CD4-positive, alpha-beta T cell treated with Interleukin-2 at 100 ng/mL for 4 hours (primary cell): ENCODE results near the gene SV2A.
"Not testable (repeated sequence)": the region's sequence is repeated elsewhere in the genome, so short reads cannot be mapped to it uniquely, and the experiment has no call there.

Experiments used
- DNase-seq: peaks from one replicate; pipeline ENCODE4 v3.0.0-alpha.2; 2020; ENCODE audit warnings: low spot score

The SV2A gene

DNA sequence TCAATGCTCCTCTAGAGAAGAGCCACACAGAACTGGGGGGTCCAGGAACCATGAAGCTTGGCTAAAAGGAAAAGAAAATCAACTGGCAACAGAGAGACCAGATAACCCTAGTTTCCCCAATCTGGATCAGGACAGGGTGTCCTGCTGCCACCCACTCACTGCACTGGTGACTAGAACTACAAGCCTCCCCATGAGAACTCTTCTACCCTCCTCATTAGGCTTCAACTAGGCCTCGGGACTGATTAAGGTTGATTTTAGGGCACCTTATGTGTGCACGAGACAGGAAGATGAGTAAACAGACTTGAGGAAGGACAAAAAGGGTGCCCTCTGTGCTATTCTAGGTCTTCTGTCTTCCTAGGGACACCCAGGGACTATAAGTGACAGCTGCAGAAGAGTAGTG, 12.2 kb upstream of the SV2A start:
- no peak for DNase-seq

- DNase-seq: no peak
These were observed 10.7 kb upstream of the SV2A start for GRCh38 chr1:149928401-149928724.

- DNase-seq: peak; percentile 94
These were observed 10.1 kb upstream of the SV2A start, which contains the start of gene SF3B4 for GRCh38 chr1:149927563-149928400. Gene SF3B4, minus strand, starts transcription at chr1:149927803. Its CDS starts 44 bp downstream, at chr1:149927759.

DNA sequence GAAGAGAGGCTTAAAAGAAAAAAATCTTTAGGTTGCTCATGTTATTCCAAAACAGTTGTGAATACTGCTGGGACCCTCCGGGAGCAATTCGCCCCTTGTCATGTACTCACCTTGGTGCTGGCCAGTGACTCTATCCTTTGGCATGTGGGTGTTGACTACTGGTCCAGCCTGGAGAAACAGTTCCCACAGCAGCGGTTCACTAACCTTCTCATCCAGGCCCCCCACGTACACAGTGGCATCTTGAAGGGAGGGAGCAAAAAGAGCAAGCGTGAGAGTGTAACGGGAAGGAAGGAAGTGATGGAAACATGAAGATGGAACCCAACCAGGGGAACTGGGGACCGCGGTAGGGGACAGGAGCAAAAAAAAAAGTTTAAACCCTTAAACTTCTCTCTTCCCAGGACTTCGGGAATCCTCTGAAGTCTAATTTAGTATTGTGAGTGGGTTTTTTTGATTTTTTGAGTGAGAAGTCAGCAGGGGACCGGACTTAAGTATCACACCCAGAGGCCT, 9.5 kb upstream of the SV2A start:
- DNase-seq: no peak

DNA sequence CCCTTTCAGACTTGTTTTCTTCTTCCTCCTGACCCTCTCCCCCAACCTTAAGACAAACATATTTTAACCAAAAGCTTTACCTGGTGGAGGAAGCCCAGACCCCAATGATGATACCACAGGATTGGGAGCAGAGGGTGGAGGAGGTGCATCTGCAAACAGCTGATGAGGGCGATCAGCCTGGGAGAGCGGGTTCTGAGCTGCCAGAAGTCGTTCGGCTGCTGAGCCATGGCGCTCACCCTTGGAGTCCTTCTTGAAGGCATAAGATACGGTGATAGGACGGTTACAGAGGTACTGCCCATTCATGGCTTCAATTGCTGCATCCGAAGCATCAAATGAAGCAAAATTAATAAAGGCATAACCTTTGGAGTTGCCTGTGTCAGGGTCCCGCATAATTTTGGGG, 8.7 kb upstream of the SV2A start:
- no peak for DNase-seq

DNA sequence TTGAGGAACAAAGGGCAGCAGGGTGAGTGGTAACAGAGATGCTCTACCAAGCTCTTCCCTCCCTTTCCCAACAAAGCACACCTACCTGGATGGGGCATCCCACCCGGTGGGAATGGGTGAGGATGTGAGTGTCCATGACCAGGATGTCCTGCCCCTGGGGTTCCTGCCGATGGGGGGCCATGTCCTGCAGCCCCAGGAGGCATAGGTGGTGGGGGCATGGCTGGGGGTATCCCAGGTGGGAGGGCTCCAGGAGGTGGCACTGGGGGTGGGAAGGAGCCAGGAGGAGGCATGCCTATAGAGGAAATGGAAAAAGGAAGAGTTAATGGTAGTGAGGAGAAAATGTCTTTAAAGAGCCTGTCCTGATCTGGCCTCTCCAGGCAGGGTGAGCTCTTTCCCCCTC, 8.1 kb upstream of the SV2A start:
- no peak for DNase-seq

GRCh38 chr1:149925345-149925744, 7.7 kb upstream of the SV2A start:
- no peak for DNase-seq

DNA sequence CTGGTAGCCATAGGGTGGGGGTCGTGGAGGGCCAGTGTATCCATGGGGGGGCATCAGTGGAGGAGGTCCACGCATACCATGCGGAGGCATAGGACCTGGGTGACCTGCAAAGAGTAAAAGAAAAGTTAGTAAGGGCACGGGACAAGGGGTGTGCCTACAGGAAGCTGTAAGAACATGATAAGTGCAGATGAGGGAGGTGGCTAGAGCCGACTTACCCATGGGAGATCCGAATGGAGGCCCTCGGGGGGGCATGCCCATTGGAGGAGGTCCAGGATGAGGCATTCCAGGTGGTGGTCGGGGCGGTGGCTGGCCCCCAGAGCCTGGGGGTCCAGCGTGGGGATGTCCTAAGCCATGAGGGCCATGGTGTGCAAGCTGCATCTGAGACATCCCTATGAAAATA, 6.0 kb upstream of the SV2A start:
- no peak for DNase-seq

- DNase-seq: no peak
These were observed 769 bp downstream of the SV2A start for GRCh38 chr1:149916898-149917252.

GRCh38 chr1:149916193-149916897, 1.3 kb downstream of the SV2A start:
- no peak for DNase-seq

GRCh38 chr1:149915429-149916192, 2.0 kb downstream of the SV2A start:
- no peak for DNase-seq

DNA sequence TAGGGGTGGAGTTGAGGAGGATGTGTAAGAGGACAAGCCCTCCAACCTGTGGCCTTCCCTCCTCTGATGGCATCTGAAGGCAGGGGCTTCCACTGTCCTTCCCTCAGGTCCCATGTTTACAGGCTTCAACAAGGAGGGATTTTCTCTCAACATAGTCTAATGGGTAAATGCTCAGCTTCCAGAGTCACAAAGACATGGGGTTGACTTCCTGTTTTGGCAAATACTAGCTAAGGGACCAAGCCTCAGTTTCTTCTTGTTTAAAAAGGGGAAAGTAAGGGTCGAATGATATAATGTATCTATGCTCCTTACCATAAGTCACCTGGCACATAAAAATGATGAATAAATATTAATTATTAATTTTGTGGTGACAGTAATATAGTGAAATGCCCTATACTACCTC, 3.1 kb downstream of the SV2A start:
- DNase-seq: no peak

DNA sequence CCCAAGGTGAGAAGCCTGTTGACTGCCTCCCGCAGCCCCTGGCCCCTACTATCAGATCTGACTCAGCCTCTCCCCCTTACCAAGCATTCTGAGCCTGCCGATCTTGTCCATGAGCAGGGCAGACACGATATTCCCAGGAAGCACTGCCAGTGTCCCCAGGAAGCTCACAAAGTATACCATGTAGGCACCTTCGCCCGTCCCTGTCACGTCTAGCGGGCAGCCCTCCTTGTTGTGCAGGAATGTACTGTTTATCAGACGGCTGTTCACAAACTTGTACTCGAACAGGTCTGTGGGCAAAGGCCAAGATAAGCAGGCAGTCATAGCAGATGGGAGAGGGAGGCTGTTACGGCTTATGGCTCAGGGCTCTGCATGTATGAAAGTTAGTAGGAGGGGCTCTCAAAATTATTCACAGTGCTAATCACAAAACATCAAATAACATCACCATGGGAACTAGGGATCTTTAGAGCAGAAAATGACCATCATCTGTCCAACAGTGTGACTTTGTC, 11.0 kb downstream of the SV2A start:
- DNase-seq: no peak

DNA sequence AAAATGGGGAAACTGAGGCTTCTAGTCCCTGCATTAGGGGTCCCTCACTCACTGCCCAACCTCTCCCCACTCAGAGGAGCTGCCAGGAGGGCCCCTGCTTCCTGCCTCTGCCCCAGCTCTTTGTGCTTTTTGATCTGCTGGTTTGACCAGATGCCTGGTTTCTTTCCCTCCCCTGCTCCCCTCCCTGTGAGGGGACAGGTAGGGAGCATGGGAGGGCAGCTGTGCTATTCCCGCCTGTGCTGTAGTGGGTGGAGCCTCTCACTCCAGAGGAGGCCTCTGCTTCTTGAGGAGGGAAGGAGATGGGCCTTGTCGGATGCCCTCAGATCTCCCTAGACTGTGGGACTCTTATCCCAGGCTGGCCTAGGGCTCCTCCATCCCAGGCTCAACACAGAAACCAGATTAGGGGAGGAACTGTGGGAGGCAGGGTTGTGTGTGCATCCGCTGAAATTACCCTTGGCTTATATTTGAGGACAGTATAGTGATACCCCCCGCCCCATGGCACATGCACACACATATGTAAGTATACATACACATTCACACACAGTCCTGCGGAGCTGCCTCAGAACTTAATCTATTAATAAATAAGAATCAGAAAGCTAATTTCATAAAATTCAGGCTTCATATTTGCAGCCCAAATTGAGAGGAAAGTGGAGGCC, 13.7 kb downstream of the SV2A start:
- no peak for DNase-seq

DNA sequence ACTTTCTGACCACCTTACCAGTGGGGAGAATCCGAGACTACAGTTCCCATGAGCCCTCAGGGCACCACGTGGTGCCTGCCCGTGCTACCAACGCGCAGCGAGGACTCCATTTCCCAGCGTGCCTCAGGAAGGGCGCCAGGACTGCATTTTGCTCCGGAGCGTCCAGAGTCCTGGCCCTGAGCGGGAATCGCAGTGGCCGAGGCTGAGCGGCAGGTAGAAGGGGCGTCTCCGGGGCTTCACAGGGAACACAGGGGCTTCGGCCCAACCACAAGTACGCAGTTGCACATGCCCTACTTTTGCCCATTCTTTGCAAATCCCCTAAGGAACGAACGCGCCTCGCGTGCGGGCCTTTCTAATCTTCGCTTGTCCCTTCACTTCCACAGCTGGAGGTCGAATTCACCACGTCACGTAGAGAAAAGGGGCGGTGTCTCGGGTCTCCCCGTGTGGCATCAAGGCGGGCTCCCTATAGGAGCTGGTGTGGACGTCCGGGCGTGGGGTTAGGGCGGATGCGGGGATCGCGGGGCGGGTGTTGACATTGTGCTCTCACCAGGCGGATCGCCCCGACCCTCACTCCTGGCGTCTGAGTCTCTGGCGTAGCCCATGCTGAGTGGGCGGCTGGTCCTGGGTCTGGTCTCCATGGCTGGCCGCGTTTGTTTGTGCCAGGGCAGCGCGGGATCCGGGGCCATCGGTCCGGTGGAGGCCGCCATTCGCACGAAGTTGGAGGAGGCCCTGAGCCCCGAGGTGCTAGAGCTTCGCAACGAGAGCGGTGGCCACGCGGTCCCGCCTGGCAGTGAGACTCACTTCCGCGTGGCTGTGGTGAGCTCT, 18.0 kb downstream of the SV2A start, which contains the start of gene BOLA1:
BOLA1 (plus strand) TSS at position 109 of the 825 bp plus-strand sequence; CDS start at position 601, 492 bp downstream.
- DNase-seq: peak; percentile 82

DNA sequence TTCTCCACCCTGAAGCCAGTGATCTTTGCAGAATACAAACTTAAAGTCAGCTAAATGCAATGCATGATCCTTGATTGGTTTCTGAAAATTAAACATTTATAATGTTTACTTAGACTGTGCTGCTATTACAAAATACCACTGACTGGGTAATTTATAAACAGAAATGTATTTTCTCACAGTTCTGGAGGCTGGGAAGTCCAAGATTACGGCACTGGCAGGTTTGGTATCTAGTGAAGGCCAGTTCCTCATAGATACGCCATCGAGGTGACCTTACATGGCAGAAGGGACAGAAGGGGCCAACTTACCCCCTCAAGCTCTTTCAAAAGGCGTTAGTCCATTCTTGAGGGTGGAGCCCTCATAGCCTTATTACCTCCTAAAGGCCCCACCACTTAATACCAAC, 21.1 kb downstream of the SV2A start:
- no peak for DNase-seq

- no peak for DNase-seq
These were observed 28.7 kb downstream of the SV2A start for GRCh38 chr1:149888999-149889289.

DNA sequence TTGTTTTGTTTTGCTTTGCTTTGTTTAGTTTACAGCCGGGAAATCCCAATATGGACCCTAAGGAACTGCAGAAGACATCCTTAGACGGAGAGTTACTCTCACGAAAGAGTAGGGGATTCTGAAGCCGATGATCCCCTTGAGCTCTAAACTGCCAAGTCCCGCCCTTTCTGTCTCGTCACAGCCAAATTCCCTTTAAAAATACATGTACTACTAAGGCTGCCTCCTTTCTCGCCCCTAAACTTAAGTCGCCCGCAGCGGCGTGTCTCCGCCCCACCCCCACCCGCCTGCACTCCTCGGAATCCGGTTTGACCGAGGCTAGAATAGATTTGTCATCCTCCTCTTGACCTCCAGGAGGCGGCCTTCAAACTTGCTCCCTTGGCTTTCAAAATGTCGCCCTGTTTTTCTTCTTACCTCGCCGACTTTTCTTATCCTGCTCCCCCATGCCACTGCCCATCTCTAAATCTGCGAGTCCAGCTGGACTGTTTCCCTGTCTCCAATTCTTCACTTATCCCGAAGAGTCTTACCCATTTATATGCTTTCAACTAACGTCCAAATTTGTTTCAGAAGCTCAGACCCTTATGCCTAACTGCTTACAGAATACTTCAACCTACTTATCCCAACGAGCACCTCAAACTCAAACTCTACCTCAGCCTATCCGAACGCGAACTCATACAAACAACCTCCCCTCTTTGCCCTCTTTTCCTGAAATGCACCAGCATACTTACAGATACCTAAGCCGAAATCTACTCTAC, 29.2 kb downstream of the SV2A start:
- DNase-seq: peak; percentile 81

DNA sequence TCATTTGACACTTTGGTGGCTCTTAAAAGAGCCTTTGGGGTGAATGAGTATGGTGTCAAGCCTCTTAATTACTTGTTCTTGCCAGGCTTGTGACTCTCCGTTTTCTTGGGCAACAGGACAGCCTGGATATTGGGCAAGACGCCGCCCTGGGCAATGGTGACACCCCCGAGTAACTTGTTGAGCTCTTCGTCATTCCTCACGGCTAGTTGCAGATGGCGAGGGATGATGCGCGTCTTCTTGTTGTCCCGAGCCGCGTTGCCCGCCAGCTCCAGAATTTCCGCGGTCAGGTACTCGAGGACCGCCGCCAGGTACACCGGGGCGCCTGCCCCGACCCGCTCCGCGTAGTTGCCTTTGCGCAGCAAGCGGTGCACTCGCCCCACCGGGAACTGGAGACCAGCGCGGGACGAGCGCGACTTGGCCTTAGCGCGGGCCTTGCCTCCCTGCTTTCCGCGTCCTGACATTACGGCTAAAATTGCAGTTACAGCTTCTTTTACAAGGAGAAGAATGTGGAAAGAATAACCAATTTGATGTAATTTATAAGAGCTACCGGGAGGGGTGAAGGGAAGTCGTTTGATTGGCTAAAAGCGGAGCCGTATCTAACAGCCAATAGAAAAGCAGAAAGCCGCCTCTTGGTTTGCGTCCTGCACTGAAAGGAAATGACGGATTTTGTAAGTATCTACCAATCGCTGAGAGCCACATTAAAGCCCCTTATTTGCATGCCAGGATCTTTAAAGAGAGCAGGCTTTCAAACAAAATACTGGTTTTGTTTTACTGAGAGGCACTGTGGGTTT, 30.0 kb downstream of the SV2A start:
- peak; percentile 94 for DNase-seq

DNA sequence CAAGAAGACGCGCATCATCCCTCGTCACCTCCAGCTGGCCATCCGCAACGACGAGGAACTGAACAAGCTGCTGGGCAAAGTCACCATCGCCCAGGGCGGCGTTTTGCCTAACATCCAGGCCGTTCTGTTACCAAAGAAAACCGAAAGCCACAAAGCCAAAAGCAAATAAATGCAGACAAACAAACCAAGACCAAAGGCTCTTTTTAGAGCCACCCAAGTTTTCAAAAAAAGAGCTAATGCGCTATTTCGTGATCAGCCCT, 30.5 kb downstream of the SV2A start:
- not testable (repeated sequence) for DNase-seq
